HG03342 (cell line): ENCODE results near the gene HOXA11.

Experiments
- ATAC-seq: cut with Tn5 transposase; IDR thresholded peaks from one replicate; pipeline ENCODE4 v1.9.1; 2021; ENCODE audit warnings: mild to moderate bottlenecking, moderate library complexity; ENCODE audit not compliant: unreplicated experiment

HOXA11 gene

DNA sequence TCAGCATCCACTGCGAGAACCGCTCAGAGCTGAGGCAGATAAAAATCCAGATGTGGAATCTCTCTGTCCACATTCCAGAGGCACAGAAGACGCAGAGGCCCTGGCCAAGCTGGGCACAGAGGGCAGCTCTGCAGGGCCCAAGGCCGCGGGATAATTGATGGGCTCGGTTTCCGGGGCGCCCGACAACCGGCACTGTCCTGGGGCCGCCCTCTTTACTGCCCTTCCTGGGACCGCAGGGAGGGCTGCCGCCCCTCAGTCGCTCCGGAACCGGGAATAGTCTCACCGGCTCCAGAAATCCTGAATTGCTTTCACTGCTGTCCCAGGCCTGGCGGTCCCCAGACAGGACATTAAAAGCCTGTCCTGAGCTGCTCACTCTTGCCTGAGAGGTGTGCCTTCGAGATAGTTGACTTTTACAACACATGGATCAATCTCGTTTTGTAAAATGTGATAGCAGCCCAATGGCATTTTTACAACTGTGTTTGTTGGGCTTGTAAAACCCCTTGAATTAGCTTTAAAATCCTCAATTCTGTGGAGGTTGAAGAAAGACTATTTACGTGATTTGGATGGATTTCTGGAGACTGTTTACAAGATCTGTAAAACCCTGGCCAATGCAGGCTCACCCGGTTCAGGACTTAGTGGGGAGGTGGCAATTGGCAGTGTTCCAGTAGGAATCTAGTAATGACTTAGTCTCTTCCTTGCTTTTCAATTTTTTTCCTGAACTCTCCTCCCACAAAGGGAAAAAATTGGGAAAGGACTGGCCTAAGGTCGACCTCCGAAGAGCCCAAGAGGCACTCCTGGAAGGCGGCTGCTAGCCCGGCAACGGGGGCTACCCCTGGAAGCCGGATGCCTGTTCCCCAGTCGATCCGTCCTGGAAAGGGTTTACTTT lies 36.0 kb downstream of the HOXA11 start:
- ATAC-seq: no peak

GRCh38 chr7:27148031-27148755 lies 36.8 kb downstream of the HOXA11 start:
- no peak for ATAC-seq

DNA sequence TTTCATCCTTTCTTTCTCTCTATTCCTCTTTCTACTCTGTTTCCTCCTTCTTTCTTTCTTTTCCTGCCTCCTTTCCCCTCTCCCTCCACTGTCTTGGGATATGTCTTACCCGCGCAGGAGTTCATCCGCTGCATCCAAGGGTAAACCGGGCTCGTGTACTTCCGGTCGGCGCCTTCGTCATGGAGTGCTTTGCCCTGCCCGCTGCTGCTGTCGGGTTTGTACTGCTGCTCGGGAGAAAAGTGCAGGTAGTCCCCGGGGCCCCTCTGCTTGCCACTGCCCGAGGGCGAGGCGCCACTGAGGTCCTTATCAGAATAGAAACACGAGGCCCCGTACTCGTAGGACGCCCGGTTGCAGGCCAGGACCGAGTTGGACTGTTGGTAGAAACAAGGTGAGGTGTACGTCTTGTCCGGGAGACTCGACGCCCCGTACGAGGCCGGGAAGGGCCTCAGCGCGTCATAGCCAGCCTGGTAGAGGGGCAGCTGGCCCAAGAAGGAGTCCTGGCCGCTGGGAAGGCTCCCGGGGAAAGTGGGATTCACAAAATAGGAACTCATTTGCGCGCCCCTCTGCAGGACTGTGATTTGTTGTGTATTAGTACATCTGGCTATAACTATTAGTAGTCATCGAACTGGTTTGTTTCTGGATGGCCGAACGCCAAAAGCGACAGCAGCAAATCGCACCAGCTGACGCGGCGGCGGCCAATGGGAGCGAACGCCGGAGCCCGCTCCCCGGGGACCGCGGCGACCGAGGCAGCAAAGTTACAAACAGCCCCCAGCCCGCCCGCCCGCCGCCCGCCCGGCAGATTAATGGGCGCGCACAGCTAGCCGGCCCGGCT lies 37.6 kb downstream of the HOXA11 start, which contains the start of gene HOXA6:
Gene HOXA6 (minus strand): TSS at position 576 of the 832 bp plus-strand sequence. CDS start 25 bp downstream, at position 551.
- ATAC-seq: no peak

DNA sequence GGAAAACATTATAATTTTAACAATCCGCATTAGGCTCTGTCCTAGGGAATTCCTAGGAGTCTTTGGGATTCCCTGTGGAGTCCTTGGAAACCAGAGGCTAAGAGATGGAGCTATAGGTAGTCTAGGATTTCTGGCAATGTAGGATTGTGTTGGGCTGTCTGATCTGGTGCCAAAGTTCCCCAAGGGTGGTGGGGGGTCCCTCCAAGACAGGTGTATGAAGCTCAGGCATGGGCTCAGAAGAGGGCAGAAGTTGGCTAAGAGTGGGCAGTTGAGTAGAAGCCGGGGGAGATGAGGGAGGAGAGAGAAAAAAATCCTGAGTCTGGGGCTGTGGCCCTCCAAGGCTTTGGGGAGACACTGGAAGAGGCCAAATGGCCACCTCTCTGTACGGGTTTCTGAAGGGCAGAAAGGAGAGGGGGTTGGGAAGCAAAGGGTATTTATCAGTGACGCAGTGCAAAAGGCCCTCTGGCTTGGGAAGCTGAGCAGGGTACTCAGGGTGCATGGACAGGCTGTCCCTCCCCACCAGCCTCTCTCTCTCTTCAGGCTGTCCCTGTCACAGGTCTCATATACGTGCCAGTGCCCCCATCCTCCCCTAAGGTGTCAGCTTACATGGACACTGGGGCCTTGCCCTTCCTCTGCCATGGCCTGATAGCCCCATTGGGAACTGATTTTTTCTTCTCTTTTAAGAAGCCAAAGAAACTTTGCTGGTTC lies 38.4 kb downstream of the HOXA11 start:
- no peak for ATAC-seq

DNA sequence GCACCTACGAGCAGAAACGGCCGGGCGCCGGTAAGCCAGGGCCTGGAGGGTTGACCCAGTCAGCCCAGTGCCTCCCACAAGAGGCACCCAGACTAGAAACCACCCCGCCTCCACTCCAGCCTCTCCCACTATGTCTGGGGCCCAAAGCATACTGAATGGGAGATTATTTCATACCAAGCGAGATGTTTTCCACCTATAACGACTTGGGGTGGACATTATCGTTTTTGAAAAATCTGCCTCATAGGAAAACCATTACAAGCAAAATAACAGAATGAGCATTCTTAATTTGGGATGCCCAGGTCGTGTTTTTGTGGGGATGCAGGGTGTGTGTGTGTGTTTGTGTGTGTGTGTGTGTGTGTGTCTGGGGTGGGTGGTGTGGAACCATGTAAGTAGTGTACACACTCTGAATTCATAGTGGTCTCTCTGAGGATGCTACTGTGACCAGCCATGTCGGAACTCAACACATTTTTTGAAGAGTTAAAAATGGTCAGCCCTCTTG lies 39.1 kb downstream of the HOXA11 start:
- no peak for ATAC-seq

- ATAC-seq: no peak
Measured at GRCh38 chr7:27145165-27145913, 39.7 kb downstream of the HOXA11 start.

- no peak for ATAC-seq
Measured at GRCh38 chr7:27144781-27145164, 40.3 kb downstream of the HOXA11 start.

GRCh38 chr7:27143950-27144780 lies 40.9 kb downstream of the HOXA11 start:
- ATAC-seq: no peak

- ATAC-seq: no peak
Measured at GRCh38 chr7:27143023-27143949, 41.7 kb downstream of the HOXA11 start, which contains the start of gene HOXA5. Gene HOXA5 (minus strand): TSS chr7:27143681. CDS start chr7:27143607, 74 bp downstream.

- no peak for ATAC-seq
Measured at GRCh38 chr7:27142580-27143022, 42.4 kb downstream of the HOXA11 start.

- ATAC-seq: no peak
Measured at GRCh38 chr7:27141923-27142579, 43.0 kb downstream of the HOXA11 start.

DNA sequence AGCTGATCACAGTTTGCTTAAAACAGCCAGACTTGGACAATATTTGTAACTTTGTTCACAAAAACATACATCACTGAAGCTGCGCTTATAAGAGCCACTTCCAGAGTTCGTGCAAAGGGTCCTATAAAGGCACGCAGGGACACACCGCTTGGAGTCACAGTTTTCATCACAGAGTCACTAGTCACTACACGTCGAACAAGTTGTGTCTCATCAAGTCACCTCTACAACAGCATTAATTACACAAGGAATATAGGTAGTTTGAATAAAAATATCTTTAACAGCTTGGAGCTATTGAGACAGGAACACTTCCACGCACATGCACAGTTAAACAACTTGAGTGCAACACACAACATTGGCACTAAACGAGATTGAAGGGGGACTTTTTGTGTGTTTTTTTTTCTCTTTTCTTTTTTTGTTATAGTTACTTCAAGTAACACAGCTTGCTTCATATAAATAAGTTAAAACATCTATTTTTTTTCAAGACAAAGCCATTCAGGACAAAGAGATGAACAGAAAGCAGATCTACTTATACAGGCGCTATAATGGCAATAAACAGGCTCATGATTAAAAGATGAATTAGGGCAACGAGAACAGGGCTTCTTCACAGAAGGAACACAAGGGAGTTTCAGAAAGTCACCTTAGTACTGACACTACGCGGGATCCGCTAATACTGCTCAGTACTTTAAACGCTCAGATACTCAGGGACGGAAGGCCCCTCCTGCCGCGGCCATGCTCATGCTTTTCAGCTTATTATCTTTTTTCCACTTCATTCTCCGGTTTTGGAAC lies 43.7 kb downstream of the HOXA11 start:
- ATAC-seq: no peak

DNA sequence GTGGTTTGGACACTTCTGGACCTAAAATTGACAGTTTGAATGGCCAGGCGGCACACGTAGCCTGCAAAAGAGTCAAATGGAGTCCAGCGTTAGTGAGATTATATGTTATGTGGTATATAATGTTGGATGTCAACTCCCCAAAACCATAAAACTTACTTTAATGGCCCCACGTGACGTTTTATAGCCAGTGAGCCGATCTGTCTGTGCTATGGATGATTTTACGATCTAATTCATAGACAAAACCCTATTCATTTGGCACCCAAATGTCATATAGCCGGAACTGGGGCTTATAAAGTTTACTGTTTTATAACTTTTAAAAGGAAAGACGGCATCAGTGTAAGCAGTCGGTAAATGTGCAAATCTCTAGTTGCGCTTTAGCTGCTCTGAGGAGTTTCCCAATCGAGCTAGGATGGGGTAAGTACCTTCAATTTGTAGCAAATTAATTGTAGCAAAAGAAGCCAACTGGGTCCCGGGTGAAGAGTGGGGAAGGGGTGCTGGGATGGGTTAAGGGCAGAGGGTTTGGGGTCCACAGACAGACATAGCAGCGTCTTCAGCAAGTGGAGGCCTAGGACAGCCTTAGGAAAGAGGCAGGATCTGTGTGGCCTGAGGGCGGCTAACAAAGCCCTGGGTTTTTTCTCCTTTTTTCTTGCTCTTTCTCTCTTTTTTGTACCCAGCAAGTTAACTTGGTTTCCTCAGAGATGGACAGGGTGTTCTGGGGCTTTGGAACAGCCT lies 44.7 kb downstream of the HOXA11 start:
- ATAC-seq: no peak

DNA sequence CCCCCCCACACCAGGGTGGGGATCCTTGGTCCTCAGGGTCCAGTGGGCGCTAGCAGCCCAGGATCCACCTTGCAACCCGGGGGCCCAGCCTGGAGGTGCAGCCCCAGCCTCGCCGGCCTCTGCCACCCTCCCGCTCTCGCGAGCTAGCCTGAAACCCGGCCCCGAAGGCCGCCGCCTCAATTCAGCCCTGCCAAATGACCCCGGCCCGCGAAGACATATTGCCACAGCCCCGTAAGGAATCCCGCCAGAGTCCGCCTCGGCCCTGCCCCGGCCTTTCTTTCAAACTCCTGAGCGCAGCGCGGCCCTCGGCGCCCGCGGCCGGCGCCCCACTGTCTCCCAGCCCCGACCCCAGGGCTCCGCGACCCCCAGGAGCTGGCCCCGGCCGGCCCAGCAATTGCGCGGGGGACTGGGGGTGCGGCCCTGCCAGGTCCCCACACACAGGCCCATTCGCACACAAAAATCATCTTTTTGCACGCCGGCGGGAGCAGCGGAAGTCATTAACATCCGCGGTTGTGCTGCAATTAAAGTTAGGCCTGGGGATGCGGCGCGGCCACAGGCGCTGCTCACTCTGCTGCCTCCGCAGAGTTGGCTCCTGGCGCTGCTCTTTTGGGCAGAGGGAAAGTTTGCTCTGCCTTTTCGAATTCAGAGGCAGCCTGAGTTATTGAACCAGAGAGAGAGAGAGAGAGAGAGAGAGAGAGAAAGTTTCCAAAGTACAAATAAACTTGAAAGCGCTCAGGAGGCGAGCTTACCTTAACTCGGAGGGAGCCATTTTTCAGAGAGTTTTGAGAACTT lies 45.5 kb downstream of the HOXA11 start:
- ATAC-seq: no peak

- no peak for ATAC-seq
Measured at GRCh38 chr7:27138985-27139333, 46.1 kb downstream of the HOXA11 start.
